VCaP (cell line): ENCODE measurements around the gene RGS12.
A peak's percentile ranks its signal among the peaks of the same experiment; 100 is the strongest.

Experiments used
- H3K27ac ChIP-seq: fragments of 450-650 bp; 2 replicates; pipeline ENCODE4 v1.5.1; 2017
- CTCF ChIP-seq: fragments of 450-650 bp; conservative IDR thresholded peaks from 2 replicates; pipeline ENCODE4 v1.5.1; 2017; ENCODE audit warnings: mild to moderate bottlenecking, moderate library complexity

Gene RGS12

DNA sequence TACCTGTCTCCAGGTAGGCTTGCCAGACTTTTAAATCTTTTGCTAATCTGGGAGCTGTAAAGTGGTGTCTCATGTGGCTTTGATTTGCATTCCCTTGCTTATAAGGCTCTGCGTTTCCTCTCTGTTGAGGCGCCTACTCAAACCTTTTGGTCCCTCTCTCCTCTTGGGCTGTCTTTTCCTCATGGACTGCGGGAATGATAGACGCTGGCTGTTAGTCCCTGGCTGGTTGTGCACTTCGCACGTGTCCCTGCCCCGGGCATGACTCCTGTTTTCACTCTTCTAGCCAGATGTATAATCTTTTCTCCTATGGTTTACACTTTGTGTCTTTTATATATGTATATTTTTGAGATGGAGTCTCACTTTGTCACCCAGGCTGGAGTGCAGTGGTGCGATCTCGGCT lies 39.7 kb downstream of the RGS12 start:
- no peak overlapping the region for H3K27ac ChIP-seq
- no peak for TF ChIP-seq CTCF

- H3K27ac ChIP-seq, result no peak overlapping the region
- TF ChIP-seq CTCF, result no peak
These were observed 41.5 kb downstream of the RGS12 start for GRCh38 chr4:3334316-3334715.

DNA sequence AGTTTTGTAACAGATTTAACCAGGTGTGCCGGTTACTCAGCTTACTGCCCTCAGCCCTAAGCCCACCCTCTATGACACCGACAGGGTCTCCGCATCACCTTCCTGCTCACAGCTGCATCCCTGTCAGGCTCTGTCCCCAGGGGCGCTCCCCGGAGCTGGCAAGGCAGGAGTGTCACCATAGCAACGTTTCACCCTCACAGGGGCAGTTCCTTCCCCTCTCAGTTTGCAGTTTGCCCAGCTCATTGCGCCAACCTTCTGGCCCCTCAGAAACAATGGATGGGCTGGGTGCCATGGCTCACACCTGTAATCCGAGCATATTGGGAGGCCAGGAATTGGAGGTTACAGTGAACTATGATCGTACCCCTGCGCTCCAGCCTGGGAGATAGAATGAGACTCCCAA lies 42.6 kb downstream of the RGS12 start:
- no peak for TF ChIP-seq CTCF
- no peak overlapping the region for H3K27ac ChIP-seq

DNA sequence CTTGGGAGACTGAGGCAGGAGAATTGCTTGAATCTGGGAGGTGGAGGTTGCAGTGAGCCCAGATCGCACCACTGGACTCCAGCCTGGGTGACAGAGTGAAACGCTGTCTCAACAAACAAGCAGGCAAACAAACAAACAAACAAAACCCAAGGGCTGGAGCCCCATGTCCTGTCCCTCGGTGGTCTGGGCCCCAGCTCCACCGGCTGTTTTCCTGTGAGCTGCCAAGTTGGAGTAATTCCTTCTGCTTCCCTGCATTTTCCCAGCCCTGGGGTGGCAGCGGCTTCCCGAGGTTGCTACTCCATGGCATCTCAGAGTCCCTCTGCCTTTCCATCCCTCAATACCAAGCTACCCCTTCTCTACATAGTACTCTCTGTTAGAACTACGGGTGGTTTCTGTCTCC lies 43.2 kb downstream of the RGS12 start:
- H3K27ac ChIP-seq, result peak overlapping the region; percentile 6; the same call in 1 of the 2 replicates
- no peak for TF ChIP-seq CTCF

DNA sequence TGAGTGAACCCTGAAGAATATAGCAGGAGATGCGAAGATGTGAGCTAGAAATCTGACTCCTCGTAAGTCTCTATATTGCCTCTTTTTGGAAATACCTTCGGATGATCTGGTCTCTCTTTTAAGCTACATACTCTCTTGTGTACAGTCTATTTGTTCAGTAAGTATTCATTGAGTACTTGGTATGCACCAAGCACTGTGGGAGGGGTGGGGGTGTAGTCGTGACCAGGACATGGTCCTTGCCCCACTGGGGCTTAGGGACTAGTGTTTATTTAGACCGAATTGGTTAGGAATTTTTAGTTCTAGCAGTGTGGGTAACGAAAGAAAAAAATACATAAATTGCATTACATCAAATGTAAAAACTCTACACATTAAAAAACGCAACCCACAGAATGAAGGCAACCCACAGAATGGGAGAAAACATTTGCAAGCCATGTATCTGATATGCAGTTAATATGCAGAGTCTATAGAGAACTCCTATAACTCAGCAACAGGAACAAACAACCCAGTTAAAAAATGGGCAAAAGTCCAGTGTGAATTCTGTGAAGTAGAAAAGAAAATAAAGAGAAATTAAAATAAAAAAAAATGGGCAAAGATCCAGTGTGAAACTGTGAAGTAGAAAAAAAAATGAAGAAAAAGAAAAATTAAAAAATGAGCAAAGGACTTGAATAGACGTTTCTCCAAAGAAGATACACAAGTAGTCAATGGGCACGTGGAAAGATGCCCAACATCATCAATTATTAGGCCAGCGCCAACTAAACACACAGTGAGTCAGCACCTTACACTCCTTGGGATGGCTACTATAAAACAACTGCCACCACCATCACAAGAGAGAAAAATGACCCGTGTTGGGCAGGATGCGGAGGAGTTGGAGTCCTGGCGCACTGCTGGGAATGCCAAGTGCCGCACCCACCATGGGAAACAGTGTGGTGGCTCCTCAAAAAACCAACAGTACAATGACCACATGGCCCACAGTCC lies 43.8 kb downstream of the RGS12 start:
- peak overlapping the region; percentile 6; the same call in 1 of the 2 replicates for H3K27ac ChIP-seq
- TF ChIP-seq CTCF, result no peak

- H3K27ac ChIP-seq, result no peak overlapping the region
- TF ChIP-seq CTCF, result no peak
These were observed 44.5 kb downstream of the RGS12 start for GRCh38 chr4:3337357-3337732.

DNA sequence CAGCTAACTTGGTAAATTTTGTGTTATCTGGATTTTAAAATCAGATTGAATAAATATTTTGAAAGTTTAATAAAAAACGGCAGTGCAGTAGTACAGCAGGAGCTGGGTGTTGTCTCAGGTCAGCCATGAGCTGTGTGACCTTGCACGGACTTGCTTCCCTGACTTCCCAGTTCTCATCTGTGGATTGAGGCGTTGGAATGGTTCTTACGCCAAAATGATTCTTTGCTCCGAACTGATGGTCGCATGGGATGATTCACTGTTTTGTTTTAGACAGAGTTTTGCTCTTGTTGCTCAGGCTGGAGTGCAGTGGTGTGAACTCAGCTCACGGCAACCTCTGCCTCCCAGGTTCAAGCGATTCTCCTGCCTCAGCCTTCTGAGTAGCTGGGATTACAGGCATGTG lies 45.0 kb downstream of the RGS12 start:
- no peak overlapping the region for H3K27ac ChIP-seq
- no peak for TF ChIP-seq CTCF
